Endothelial cell of umbilical vein (primary cell): ENCODE measurements around the gene TNS2.
"Not testable (repeated sequence)": the region's sequence is repeated elsewhere in the genome, so short reads cannot be mapped to it uniquely, and the experiment has no call there.

Experiments
- CTCF ChIP-seq, 2 donors: IDR thresholded peaks; 1 replicate in 1 of 2; 2 replicates in 1 of 2; pipeline ENCODE4 v1.5.1; 2011; ENCODE audit warnings: low read length in 2 of 2, mild to moderate bottlenecking in 2 of 2, moderate library complexity in 2 of 2, control low read depth in 1 of 2, inconsistent platforms in 1 of 2, low read depth in 1 of 2; ENCODE audit not compliant: insufficient read depth in 1 of 2; ENCODE audit errors: extremely low read depth in 1 of 2
- EZH2 ChIP-seq: IDR thresholded peaks from 2 replicates; pipeline ENCODE4 v1.6.1; 2012; ENCODE audit warnings: borderline replicate concordance, low read depth, mild to moderate bottlenecking, moderate library complexity, low read length, inconsistent platforms; ENCODE audit not compliant: severe bottlenecking
- GATA2 ChIP-seq: IDR thresholded peaks from 2 replicates; pipeline ENCODE4 v1.7.0; 2011; ENCODE audit warnings: low read depth, mild to moderate bottlenecking, moderate library complexity, mixed read lengths, low read length; ENCODE audit not compliant: insufficient read length, insufficient read depth
- POLR2A ChIP-seq: IDR thresholded peaks from 2 replicates; pipeline ENCODE4 v1.6.1; 2012; ENCODE audit warnings: low read depth, mild to moderate bottlenecking, control low read depth, low read length
- POLR2AphosphoS5 ChIP-seq: IDR thresholded peaks from 2 replicates; pipeline ENCODE4 v1.6.1; 2012; ENCODE audit warnings: low read depth, mild to moderate bottlenecking, control low read depth, low read length, moderate library complexity; ENCODE audit not compliant: insufficient read depth

- TF ChIP-seq CTCF (IDR thresholded peaks at IDR 0.05; ENCODE audit: extremely low read depth in 1 of 2, insufficient read depth in 1 of 2, low read depth in 1 of 2, low read length in 2 of 2); POLR2A; POLR2AphosphoS5; GATA2; EZH2: not testable (repeated sequence)
Measured at GRCh38 chr12:53095596-53095895, 45.7 kb downstream of the TNS2 start.
